Stimulated activated CD8-positive, alpha-beta memory T cell treated with anti-CD3 and anti-CD28 coated beads, Interleukin-7, amount 100 ng/mL, for 48 hours (primary cell): ENCODE measurements around the gene ENO1.
"Not testable (repeated sequence)": the region's sequence is repeated elsewhere in the genome, so short reads cannot be mapped to it uniquely, and the experiment has no call there.

ENCODE experiments used
- DNase-seq, 2 donors: peaks; one replicate each; pipeline ENCODE4 v3.0.0-alpha.2; 2020; ENCODE audit warnings: low read depth in 1 of 2; ENCODE audit errors: extremely low read depth in 1 of 2

The ENO1 gene

DNA sequence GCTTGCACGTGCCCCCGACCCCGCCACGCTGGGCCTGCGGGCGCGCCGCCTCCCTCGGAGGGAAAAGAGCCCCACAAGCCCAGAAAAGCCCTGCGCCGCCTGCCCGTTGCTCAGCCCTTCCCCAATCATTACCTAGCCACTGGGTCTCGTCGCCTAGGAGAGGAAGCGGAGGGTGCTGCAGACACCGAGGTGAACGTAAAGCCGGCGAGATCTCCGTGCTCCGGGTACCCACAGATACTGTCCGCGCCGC, at the start of gene ENO1:
Gene ENO1, minus strand, starts transcription at position 239 of the 250 bp plus-strand sequence. CDS start 3,778 bp downstream, outside the sequence.
- DNase-seq, result no peak

DNA sequence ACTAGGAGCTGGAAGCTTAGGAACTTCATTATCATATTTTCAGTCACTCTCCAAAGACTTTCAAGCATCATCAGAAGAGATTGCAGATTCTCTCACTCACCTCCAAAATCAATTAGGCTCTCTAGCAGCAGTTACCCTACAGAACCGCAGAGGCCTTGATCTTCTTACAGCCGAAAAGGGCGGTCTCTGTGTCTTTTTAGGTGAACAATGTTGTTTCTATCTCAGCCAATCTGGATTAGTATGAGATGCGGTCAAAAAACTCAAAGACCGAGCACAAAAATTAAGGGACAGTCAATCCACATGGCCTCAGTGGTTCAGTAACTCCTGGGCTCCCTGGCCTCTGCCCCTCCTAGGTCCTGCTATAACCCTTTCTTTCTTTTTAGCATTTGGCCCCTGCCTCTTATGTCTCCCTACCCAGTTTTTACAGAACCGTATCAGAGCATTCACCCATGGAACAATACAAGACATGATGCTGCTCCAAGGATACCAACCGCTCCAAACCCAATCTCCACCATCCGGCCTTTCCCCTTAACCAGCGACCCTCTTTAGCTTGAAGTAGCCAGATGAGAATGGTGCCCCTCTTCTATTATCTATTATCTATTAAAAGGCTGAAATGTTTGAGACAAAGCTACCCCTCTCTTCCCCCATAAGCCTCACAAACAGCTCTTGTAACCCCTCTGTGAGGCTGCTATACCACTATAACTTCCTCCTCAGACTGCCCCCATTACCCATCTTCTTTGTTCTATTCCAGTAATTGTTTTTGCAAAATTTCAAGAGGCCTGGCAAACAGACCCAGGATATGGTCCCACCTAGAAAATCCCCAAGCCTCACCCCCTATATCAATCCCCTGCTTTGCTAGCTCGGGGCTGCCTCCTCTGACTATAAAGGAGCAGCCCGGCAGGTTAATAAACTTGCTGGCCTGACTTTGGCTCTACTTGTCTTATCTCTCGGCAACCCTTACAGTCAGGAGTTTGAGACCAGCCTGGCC, 48.5 kb upstream of the ENO1 start:
- no peak for DNase-seq

DNA sequence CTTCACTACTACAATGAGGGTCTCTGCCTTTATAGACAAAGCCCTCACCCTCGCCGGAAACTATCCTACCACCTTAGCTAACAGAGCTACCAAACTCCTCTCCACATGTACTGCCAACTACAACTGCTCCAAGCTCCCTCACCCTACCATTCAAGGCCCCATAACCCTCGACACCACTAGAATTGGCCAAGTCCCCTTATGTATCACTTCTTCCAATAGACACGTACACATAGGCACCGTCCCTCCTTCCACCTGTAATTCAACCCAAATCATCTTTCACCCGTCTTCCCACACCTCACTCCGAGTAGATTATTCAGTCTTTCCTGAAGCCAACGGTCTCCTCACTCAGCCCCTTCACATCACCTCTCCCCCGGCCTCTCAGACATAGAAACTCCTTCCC, 47.5 kb upstream of the ENO1 start:
- DNase-seq, result no peak

DNA sequence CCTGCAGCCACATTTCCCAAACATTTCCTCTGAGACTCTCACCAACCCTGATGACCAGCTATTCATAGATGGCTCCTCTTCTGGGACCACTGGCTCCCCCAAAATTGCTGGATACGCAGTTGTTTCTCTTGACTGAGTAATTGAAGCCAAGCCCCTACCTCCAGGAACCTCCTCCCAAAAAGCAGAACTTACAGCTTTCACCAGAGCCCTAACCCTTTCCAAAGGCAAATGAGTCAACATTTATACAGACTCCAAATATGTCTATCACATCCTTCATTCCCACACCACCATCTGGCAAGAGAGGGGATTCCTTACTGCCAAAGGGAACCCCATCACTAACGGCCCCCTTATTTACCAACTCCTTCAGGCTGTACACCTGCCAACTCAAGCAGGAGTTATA, 46.9 kb upstream of the ENO1 start:
- no peak for DNase-seq

DNA sequence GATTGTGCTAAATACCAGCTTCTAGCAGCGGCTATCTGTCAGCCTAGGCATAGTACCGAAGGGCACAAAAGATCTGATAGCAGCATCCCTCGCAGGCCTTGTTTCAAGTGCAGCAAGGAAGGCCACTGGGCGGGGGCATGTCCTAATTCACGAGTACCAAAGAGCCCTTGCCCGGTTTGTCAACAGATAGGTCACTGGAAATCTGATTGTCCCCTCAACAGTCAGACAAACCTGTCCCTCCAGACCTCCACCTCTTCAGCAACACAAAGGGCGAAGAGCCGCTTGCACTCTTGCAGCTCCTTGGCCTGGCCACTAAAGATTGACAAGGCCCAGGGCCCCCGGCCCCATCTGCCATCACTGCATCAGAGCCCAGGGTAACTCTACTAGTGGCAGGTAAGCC, 44.5 kb upstream of the ENO1 start:
- no peak for DNase-seq

DNA sequence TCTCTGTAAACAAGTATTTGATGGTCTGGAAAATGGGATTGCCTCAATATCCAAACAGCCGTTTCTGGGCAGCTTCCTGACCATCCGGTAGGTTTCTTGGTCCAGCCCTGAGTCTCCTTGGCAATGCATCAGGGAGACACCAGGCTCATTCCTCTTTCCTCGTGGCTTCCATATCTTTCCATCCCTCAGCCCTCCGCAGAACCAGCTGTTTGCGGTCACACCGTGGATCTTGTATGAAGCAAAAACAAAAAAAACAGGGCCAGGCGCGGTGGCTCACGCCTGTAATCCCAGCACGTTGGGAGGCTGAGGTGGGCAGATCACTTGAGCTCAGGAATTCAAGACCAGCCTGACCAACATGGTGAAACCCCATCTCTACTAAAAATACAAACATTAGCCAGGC, 39.0 kb upstream of the ENO1 start:
- not testable (repeated sequence) for DNase-seq

DNA sequence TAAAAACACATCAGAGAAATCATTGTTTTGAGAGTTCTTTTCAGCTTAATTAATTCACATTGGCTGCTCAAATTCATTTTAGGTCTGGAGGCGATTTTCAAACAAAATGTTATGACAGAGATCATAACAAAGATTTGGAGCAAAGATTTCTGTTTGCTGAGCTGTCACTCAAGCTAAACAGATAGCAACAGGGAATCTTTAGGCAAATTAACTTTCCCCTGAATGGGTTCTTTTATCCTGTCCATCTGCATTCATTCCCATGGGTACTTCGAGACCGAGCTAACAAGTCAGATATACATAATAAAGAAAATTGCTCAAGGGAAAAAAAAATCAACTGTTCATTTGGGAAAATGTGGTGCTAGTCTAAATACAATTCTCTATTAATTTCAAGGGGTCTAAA, 37.0 kb upstream of the ENO1 start:
- DNase-seq, result no peak

DNA sequence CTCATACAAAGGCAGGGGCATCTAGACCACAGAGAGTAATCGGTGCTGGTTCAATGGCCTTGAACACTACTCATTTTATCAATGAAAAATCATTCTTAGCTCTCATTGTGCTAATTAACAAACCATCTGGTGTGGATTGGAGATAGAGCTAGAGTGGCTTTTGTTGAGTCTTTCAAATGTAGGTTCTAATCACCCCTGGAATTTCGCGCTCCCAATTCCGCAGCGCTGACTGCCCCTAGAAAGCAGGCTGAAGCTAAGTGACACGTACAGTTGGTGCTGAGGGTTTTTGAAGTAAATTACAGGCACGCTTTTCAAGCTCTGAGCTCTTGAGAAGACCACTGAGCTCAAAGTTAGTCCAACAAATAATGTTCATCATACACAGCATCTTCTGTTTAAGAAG, 36.0 kb upstream of the ENO1 start:
- no peak for DNase-seq

DNA sequence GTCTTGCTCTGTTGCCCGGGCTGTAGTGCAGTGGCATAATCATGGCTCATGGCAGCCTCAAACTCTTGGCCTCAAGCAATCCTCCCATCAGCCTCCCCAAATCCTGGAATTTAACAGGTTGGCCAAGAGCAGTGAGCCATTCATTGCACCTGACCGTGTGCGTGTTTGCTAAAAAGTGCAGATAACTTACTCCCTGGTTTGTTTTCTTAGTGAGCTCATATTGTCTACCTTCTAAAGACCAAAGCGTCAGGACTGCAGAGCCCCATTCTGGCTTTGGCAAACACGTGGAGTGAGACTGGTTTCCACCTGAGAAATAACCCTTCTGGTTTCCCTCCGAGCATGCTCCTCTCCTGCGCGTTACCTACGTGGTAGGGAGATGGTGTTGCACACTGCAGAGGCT, 35.0 kb upstream of the ENO1 start:
- no peak for DNase-seq

DNA sequence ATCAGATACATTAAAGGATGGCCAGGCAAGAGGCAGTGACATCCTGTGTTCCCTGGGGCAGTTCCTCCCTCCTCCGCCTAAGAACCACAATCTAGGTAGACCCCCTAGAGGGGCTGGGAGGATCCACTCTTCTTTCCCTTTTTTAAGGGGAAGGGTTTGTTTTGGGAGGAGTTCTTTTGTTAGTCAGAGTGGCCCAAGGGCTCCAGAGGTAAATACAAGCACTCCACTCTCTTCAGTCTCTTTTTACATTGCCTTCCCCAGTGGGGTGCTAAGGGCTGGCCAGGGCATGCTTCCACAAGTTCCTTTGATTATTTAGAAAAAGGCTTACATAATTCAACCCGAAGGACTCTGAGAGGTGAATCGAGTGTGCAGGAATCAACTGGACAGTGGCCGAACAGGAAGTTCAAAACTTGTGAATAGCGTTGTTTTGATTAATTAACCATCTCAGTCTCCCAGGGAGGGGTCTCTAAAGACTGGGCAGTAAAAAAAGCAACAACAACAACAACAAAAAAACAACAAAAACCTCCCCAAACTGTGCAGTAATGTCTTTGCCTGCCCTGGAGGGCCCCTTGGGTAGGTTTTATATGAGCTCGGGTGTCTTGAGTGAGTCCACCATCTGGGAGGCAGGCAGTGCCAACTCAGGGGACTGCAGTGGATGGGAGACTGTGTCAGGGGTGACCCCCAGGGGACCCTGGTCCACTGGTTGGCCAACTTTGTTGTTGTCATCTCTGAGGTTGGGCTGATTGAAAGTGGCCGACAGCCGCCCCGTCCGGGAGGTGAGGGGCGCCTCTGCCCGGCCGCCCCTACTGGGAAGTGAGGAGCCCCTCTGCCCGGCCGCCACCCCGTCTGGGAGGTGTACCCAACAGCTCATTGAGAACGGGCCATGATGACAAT, 33.2 kb upstream of the ENO1 start:
- DNase-seq, result no peak

DNA sequence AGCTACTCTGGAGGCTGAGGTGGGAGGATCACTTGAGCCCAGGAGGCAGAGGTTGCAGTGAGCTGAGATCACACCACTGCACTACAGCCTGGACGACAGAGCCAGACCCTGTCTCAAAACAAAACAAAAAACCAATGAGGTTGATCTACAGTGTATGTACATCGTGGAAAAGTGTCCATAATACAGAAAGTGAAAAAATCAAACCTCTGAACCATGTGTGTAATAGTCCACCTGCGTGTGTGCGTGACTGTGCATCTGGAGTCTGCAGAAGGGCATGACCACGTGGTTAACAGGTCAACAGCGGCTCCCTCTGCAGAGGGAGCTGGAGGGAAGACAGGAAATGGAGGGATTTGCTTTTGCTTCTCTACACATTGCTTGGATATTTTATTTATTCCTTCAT, 32.4 kb upstream of the ENO1 start:
- no peak for DNase-seq

DNA sequence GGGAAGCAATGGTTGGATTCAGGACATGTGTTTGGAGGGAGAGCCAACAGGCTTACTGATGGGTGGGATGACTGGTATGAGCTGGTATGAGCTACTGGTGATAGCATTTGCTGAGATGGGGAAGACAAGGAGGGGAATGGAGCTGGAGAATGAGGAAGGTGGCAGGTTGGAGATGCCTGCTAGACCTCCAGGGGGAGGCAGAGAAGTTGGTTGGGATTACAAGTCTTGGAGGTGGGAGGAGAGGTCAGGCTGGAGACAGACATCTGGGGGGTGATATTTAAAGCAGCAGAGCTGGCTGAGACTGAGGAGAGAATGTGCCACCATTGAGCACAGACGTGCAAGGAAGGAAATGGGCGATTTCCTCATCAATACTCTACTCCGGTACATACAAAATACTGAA, 31.8 kb upstream of the ENO1 start:
- no peak for DNase-seq

DNA sequence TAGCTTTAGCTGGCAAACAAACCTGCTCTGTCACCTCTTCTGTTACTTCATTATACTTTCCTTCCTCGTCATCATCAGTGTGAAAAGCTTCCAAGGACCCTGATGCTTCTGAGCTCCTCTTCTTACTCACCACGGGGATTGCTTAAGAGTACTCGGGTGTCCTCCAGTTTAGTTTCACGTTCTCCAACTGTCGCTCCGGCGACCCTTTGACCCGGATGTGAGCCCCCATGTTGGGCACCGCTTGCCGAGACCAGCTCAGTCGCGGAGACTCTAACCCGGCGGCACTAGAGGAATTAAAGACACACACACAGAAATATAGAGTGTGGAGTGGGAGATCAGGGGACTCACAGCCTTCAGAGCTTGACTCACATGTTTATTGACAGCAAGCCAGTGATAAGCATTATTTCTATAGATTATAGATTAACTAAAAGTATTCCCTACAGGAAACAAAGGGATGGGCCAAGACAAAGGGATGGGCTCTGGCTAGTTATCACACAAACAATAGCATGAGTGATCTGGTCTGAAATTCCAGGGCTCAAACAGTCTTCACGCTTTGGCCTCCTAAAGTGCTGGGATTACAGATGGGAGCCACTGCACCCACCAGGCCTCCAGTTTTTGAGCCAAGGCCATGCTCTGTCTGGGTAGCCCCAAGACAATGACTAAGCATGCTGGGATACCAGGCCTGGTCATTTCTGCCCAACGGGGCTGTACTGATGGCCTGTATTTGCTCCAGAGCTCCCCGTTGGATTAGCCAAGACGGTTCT, 30.1 kb upstream of the ENO1 start:
- no peak for DNase-seq

DNA sequence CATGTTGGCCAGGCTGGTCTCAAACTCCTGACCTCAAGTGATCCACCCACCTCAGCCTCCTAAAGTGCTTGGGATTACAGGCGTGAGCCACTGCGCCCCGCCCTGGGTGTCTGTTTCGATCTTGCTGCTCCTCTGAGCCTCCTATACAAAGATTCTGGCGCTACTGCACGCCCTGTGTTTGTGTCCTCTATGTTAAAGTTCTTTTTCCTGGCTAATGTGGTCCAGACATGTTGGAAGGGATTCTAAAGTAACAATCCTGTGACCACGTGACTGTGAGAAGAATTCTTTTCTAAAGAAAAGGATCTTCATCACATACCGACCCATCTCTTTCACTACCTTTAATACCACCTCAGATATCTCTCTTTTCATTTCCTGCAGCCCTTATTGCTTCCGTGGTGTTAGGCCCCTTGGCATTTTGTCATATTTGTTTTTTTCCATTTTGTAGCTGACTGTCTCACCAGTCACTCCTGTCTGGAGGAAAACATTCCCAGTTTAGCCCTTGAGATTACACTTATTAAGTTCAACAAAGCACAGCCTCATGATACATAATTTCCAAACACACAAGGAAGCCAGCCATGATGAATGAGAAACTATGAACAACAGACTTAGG, 27.2 kb upstream of the ENO1 start:
- DNase-seq, result no peak

DNA sequence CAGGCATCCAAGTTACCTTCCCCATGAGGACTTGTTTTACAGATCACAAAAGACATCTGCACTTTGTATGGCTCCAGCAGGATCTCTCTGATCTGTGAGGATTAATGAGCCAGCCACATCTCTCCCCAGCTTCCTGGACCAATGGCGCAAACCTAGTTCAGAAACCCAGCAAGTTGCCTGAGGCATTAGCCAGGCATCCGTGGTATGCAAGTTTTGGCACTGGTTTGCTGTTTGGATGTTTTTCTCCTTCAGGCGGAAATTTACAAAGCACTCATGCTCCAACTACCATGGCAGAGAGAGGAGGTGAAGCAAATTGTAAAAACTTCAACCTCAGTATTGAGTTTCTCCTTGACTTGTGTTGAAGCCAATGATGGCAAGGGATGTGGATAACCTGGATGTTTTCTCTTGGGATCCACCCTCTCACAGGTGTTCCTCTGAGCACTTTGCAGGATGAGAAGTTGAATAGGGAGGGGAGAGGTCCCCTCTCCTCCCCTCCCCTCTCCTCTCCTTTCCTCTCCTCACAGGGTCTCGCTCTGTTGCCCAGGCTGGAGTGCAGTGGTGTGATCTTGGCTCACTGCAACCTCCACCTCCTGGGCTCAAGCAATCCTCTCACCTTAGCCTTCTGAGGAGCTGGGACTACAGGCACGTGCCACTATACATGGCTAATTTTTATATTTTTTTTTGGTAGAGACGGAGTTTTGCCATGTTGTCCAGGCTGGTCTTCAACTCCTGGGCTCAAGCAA, 25.6 kb upstream of the ENO1 start:
- no peak for DNase-seq

DNA sequence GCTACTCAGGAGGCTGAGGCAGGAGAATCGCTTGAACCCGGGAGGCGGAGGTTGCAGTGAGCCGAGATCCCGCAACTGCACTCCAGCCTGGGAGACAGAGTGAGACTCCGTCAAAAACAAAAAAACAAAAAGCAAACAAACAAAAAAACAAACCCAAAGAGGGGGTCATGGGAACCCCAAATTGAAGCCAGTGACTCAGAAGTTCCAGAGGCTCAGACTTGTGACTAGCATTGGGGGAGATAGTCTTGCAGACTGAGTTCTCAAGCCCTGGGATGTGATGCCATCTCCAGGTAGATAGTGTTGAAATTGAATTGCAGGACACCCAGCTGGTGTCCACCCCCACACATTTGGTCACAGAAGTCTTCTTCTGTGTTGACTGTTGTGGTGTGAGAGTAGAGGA, 24.9 kb upstream of the ENO1 start:
- no peak for DNase-seq

DNA sequence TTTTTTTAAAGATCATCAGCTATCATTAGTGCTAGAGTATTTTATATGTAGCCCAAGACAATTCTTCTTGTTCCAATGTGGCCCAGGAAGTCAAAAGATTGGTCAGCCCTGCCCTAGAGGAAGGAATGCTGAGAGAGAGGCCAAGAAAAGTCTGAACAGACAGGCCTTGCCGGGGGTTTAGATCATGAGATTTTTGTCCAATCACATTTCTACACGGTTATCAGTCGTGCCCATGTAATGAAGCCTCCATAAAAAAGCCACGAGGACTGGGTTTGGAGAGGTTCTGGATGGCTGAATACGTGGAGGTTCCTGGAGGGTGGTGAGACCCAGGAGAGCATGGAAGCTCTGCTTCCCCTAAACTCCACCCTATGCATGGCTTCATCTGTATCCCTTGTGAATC, 24.3 kb upstream of the ENO1 start:
- no peak for DNase-seq

DNA sequence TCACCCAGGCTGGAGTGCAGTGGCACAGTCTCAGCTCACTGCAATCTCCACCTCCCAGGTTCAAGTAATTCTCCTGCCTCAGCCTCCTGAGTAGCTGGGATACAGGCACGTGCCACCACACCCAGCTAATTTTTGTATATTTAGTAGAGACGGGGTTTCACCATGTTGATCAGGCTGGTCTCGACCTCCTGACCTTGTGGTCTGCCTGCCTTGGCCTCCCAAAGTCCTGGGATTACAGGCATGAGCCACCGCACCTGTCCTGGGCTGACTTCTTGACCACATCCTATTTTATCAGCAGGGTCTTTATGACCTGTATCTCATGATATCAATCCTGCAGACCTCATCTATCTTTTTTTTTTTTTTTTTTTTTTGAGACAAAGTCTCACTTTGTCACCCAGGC, 22.2 kb upstream of the ENO1 start:
- DNase-seq, result not testable (repeated sequence)

DNA sequence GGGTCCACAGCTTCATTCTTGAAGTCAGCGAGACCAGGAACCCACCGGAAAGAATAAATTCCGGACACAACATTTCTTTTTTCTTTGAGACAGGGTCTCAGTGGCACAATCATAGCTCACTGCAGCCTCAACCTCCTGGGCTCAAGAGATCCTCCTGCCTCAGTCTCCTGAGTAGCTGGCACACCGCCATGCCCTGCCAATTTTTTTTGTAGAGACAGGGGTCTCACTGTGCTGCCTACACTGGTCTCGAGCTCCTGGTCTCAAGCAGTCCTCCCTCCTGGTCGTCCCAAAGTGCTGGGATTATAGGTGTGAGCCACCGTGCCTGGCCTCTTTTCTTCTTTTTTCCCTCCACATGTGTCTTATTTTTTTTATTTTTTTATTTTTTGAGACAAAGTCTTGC, 20.6 kb upstream of the ENO1 start:
- no peak for DNase-seq

DNA sequence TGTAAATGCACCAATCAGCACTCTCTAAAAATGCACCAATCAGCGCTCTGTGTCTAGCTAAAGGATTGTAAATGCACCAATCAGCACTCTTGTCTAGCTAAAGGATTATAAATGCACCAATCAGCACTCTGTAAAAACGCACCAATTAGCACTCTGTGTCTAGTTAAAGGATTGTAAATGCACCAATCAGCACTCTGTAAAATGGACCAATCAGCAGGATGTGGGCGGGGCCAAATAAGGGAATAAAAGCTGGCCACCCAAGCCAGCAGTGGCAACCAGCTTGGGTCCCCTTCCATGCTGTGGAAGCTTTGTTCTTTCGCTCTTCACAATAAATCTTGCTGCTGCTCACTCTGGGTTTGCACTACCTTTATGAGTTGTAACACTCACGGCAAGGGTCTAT, 19.9 kb upstream of the ENO1 start:
- DNase-seq, result not testable (repeated sequence)
